Kidney (tissue), 14 donors: ENCODE data around the gene PDK3. TPM values are rescaled to one million over a fixed set of nuclear protein-coding genes. Genes with fewer than 3 reads are reported as not detected.

Experiments
- DNase-seq, 5 donors: peaks; one replicate each; pipeline ENCODE4 v3.0.0-alpha.2; 2013 to 2020
- FAIRE-seq: peaks from 2 replicates; lab custom pipeline; 2012; peaks lifted over from hg19 to GRCh38; lab: Jason Lieb, UNC
- H3K27ac ChIP-seq, 2 donors: one replicate each; pipeline ENCODE4 v1.7.0; 2013; ENCODE audit warnings: low read depth in 2 of 2, low read length in 2 of 2, inconsistent platforms in 1 of 2
- H3K27me3 ChIP-seq: one replicate; pipeline ENCODE4 v1.7.1; 2013; ENCODE audit warnings: low read length, inconsistent platforms; ENCODE audit not compliant: control insufficient read depth, insufficient read depth
- H3K36me3 ChIP-seq, 3 donors: one replicate each; pipeline versions ENCODE4 v1.7.0 to v1.7.1; 2013; ENCODE audit warnings: low read length in 3 of 3, control low read depth in 1 of 3, inconsistent platforms in 1 of 3; ENCODE audit not compliant: insufficient read depth in 3 of 3, control insufficient read depth in 2 of 3
- H3K4me1 ChIP-seq, 3 donors: one replicate each; pipeline versions ENCODE4 v1.7.0 to v1.7.1; 2013; ENCODE audit warnings: low read length in 3 of 3, inconsistent platforms in 1 of 3, low read depth in 1 of 3; ENCODE audit not compliant: control insufficient read depth in 2 of 3, insufficient read depth in 2 of 3
- H3K4me3 ChIP-seq, 3 donors: one replicate each; pipeline versions ENCODE4 v1.7.0 to v1.8.1; 2013; ENCODE audit warnings: low read length in 3 of 3, control low read depth in 1 of 3, inconsistent platforms in 1 of 3
- H3K9ac ChIP-seq, 3 donors: one replicate each; pipeline versions ENCODE4 v1.7.0 to v1.7.1; 2013; ENCODE audit warnings: low read length in 3 of 3, control low read depth in 1 of 3, inconsistent platforms in 1 of 3
- H3K9me3 ChIP-seq, 3 donors: one replicate each; pipeline versions ENCODE4 v1.7.0 to v1.7.1; 2013; ENCODE audit warnings: low read length in 3 of 3, control low read depth in 1 of 3, inconsistent platforms in 1 of 3; ENCODE audit not compliant: control insufficient read depth in 2 of 3, insufficient read depth in 1 of 3
- intact Hi-C: fragments of 100-400 bp; cut with DNase I; formaldehyde crosslinking; loops from one replicate; pipeline ENCODE4 v1.11.1; 2022
- polyA plus RNA-seq: library from polyadenylated mRNA; stranded (reverse); fragments of 350-450 nt; fragmentation: Illumina TruSeq; extraction: RNeasy Lipid Tissue Mini Kit (QIAGEN cat#74804); gene quantifications from one replicate; pipeline ENCODE4 v1.2.3, GENCODE V29; 2014; ENCODE audit warnings: low read depth, low replicate concordance; ENCODE audit not compliant: insufficient read depth
- total RNA-seq: library from RNA; stranded (reverse); fragmentation: NEBNext Ultra II Directional; extraction: Animal tissue kit (Norgen Biotek cat#: 25700); gene quantifications from one replicate; pipeline ENCODE4 v1.2.1, GENCODE V29; 2021
- TF ChIP-seq, protein P1 (sequence below): IDR thresholded peaks from 3 replicates; pipeline ENCODE4 v1.5.1; 2012; ENCODE audit warnings: mild to moderate bottlenecking, moderate library complexity, borderline replicate concordance; ENCODE audit not compliant: insufficient read depth; ENCODE audit errors: extremely low read depth
- donor health status: control.
- donor health status: control.
- donor health status: control.
- donor health status: control.
- donor health status: control.
- donor health status: DM: yes; HTN: yes; CAD: no.
- donor health status: Normal renal cell carcinoma (clear cell type).

PDK3 gene
- total and polyA plus RNA-seq, 2 donors from 2014 or later = 8.8 to 17.0 TPM

DNA sequence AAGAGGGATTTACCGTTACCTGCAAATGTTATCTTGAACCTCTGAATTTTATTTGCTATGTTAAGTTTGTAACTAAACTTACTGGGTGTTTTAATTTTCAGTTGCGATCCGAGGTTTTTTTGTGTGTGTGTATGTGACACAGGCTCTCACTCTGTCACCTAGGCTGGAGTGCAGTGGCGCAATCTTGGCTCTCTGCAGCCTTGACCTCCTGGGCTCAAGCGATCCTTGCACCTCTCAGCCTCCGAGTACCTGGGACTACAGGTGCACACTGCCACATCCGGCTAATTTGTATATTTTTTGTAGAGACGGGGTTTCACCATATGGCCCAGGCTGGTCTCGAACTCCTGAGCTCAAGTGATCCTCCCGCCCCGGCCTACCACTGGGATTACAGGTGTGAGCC lies 18.5 kb downstream of the PDK3 start:
- H3K9me3 ChIP-seq = no peaks in the 10 kb centered on the region
- H3K27ac ChIP-seq = no peak overlapping the region
- FAIRE-seq (no peak), DNase-seq (no peak)
- peaks cover 0 to 4% (median 0%) of the 10 kb centered on the region in 3 donors for H3K4me1 ChIP-seq
- no peak overlapping the region for H3K4me3 ChIP-seq
- no peak overlapping the region for H3K9ac ChIP-seq
- intact Hi-C loops = no loop called here
- no peaks in the 10 kb centered on the region for H3K36me3 ChIP-seq
- TF ChIP-seq, protein P1, sequence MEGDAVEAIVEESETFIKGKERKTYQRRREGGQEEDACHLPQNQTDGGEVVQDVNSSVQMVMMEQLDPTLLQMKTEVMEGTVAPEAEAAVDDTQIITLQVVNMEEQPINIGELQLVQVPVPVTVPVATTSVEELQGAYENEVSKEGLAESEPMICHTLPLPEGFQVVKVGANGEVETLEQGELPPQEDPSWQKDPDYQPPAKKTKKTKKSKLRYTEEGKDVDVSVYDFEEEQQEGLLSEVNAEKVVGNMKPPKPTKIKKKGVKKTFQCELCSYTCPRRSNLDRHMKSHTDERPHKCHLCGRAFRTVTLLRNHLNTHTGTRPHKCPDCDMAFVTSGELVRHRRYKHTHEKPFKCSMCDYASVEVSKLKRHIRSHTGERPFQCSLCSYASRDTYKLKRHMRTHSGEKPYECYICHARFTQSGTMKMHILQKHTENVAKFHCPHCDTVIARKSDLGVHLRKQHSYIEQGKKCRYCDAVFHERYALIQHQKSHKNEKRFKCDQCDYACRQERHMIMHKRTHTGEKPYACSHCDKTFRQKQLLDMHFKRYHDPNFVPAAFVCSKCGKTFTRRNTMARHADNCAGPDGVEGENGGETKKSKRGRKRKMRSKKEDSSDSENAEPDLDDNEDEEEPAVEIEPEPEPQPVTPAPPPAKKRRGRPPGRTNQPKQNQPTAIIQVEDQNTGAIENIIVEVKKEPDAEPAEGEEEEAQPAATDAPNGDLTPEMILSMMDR = no peak
- no peaks in the 10 kb centered on the region for H3K27me3 ChIP-seq

DNA sequence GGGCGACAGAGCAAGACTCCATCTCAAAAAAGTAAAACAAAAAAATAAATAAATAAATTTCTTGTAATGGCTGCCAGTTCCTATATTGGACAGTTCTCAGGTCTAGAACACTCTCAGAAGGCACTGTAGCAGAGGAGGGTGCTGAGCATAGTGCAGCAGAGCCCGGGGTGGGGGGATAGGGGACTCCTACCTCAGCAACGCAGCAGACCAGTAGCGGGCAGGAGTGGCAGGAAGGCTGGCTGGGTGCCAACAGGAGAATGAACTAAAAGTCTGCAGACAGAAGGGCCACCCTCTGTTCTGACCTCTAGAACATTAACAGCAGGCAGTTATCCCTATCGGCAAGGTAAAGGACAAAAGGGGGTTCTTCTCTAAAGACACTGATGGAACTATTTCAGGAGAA lies 20.2 kb downstream of the PDK3 start:
- H3K9ac ChIP-seq = no peak overlapping the region
- H3K36me3 ChIP-seq = no peaks in the 10 kb centered on the region
- TF ChIP-seq, protein P1 = no peak
- intact Hi-C loops = no loop called here
- no peak overlapping the region for H3K4me3 ChIP-seq
- DNase-seq (no peak), FAIRE-seq (no peak)
- H3K4me1 ChIP-seq = peaks cover 0 to 4% (median 0%) of the 10 kb centered on the region in 3 donors
- H3K27ac ChIP-seq = no peak overlapping the region
- H3K27me3 ChIP-seq = no peaks in the 10 kb centered on the region
- H3K9me3 ChIP-seq = no peaks in the 10 kb centered on the region

DNA sequence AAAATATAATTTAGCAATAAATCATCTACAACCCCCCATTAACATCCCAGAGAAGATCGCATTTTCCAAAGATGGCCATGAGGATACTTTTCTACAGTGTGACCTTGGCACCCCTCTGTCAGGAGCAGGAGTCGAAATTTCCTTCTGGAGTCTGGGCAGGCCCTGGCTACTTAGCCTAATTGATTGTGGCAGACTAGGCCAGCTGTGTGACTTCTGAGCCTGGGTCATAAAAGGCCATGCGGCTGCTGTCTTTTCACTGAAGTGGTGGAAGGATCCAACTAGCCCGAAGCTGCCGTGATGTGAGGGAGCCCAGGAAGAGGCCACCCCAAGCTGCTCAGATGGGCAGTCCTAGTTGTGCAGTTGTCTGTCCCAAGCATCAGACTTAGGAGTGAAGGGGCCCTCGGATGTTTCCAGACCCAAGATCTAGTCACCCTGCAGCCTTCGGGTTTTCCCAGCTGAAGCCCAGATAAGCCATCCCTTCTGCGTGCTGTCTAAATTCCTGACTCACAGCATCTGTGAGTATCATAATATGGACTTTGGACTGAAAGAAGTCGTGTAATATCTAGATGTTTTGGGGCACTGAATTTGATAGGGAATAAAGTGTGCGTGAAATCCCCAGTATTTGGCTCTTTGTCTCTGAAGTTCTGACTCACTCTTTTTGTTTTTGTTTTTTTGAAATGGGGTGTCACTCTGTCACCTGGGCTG lies 21.0 kb downstream of the PDK3 start:
- H3K27ac ChIP-seq = no peak overlapping the region
- H3K36me3 ChIP-seq = no peaks in the 10 kb centered on the region
- DNase-seq (no peak), FAIRE-seq (no peak)
- intact Hi-C loops = no loop called here
- H3K27me3 ChIP-seq = no peaks in the 10 kb centered on the region
- H3K9ac ChIP-seq = no peak overlapping the region
- peaks cover 0 to 4% (median 0%) of the 10 kb centered on the region in 3 donors for H3K4me1 ChIP-seq
- TF ChIP-seq, protein P1 = no peak
- H3K4me3 ChIP-seq = no peak overlapping the region
- no peaks in the 10 kb centered on the region for H3K9me3 ChIP-seq

DNA sequence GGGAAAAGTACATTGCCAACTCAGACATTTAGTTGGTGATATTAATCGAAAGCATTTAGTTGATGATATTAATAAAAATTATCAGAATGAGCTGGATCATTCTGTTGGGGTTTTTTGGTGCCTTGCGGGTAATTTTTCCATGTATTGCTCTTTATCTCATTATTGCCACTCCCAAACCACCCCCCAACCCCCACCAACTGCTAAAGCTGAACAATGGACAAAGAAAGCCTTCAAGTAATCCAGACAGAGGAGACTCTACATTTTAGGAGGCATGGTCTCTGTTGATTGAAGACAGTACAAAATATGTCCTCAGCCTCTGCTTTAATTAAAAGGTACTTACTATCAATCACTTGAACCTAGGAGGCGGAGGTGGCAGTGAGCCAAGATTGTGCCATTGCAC lies 22.5 kb downstream of the PDK3 start:
- TF ChIP-seq, protein P1 = no peak
- intact Hi-C loops = no loop called here
- H3K9me3 ChIP-seq = no peaks in the 10 kb centered on the region

More for the DNA sequence above, 22.5 kb downstream of the PDK3 start:
- H3K4me3 ChIP-seq = no peak overlapping the region
- no peak overlapping the region for H3K27ac ChIP-seq
- DNase-seq (no peak), FAIRE-seq (no peak)
- no peaks in the 10 kb centered on the region for H3K36me3 ChIP-seq
- H3K4me1 ChIP-seq = peaks cover 0 to 4% (median 0%) of the 10 kb centered on the region in 3 donors
- H3K27me3 ChIP-seq = no peaks in the 10 kb centered on the region
- H3K9ac ChIP-seq = no peak overlapping the region
